GM23248 (cell line): ENCODE data around the gene DELE1. TPM values are rescaled to one million over a fixed set of nuclear protein-coding genes. Genes with fewer than 3 reads are reported as not detected.
"Not testable (repeated sequence)": the region's sequence is repeated elsewhere in the genome, so short reads cannot be mapped to it uniquely, and the experiment has no call there.

ENCODE experiments used
- DNase-seq: peaks from one replicate; pipeline ENCODE4 v3.0.0-alpha.2; 2015
- H2AFZ ChIP-seq: fragments of 200-600 bp; sonication (generic); 2 replicates; pipeline ENCODE4 v1.6.1; 2016; ENCODE audit warnings: antibody characterized with exemption
- H3F3A ChIP-seq: fragments of 200-600 bp; sonication (generic); 2 replicates; pipeline ENCODE4 v1.6.1; 2016; ENCODE audit warnings: mild to moderate bottlenecking, antibody characterized with exemption, mixed run types; ENCODE audit not compliant: insufficient read depth
- H3K27ac ChIP-seq: fragments of 200-600 bp; sonication (generic); 2 replicates; pipeline ENCODE4 v1.5.1; 2016; ENCODE audit warnings: mild to moderate bottlenecking
- H3K27me3 ChIP-seq: fragments of 200-600 bp; sonication (generic); replicated peaks from 2 replicates; pipeline ENCODE4 v1.6.1; 2016; ENCODE audit warnings: mild to moderate bottlenecking; ENCODE audit not compliant: insufficient read depth
- H3K36me3 ChIP-seq: fragments of 200-600 bp; sonication (generic); 2 replicates; pipeline ENCODE4 v1.6.1; 2016; ENCODE audit warnings: low read depth, mild to moderate bottlenecking
- H3K4me1 ChIP-seq: fragments of 200-600 bp; sonication (generic); 2 replicates; pipeline ENCODE4 v1.6.1; 2016; ENCODE audit warnings: mild to moderate bottlenecking; ENCODE audit not compliant: insufficient read depth
- H3K4me2 ChIP-seq: fragments of 200-600 bp; sonication (generic); one replicate; pipeline ENCODE4 v1.6.1; 2016; ENCODE audit warnings: mild to moderate bottlenecking; ENCODE audit not compliant: unreplicated experiment
- H3K4me3 ChIP-seq: fragments of 200-600 bp; sonication (generic); 2 replicates; pipeline ENCODE4 v1.5.1; 2016; ENCODE audit warnings: mild to moderate bottlenecking
- H3K79me2 ChIP-seq: fragments of 200-600 bp; sonication (generic); 2 replicates; pipeline ENCODE4 v1.6.1; 2016; ENCODE audit warnings: mild to moderate bottlenecking; ENCODE audit not compliant: insufficient read depth
- H3K9ac ChIP-seq: fragments of 200-600 bp; sonication (generic); 2 replicates; pipeline ENCODE4 v1.6.1; 2016; ENCODE audit warnings: mild to moderate bottlenecking
- H3K9me2 ChIP-seq: fragments of 200-600 bp; sonication (generic); 2 replicates; pipeline ENCODE4 v1.6.1; 2016; ENCODE audit warnings: mixed run types, mild to moderate bottlenecking, moderate library complexity; ENCODE audit not compliant: insufficient read depth
- H3K9me3 ChIP-seq: fragments of 200-600 bp; sonication (generic); one replicate; pipeline ENCODE4 v1.6.1; 2017; ENCODE audit warnings: low read depth
- H4K20me1 ChIP-seq: fragments of 200-600 bp; sonication (generic); 2 replicates; pipeline ENCODE4 v1.6.0; 2016; ENCODE audit not compliant: insufficient read depth
- EZH2 ChIP-seq: fragments of 200-600 bp; sonication (generic); IDR thresholded peaks from 2 replicates; pipeline ENCODE4 v1.6.1; 2018; ENCODE audit warnings: antibody characterized with exemption, mild to moderate bottlenecking; ENCODE audit not compliant: insufficient read depth, poor library complexity, severe bottlenecking
- EZH2phosphoT487 ChIP-seq: fragments of 200-600 bp; sonication (generic); IDR thresholded peaks from 2 replicates; pipeline ENCODE4 v1.6.1; 2018; ENCODE audit warnings: antibody characterized with exemption, moderate library complexity, mild to moderate bottlenecking, low read depth; ENCODE audit not compliant: insufficient read depth
- WGBS, 2 experiments: methylation state at CpG; one replicate each; pipeline ENCODE4 v1.1.6; 2015 to 2017; ENCODE audit warnings: low lambda C conversion rate in 2 of 2, low coverage in 1 of 2; ENCODE audit errors: missing lambda C conversion rate in 2 of 2; 5-methylcytosine and 5-hydroxymethylcytosine counted together
- in situ Hi-C: fragments of 300-500 bp; cut with MboI; formaldehyde crosslinking; loops from 2 replicates; pipeline ENCODE4 v1.15.0; 2020
- polyA plus RNA-seq: library from polyadenylated mRNA; unstranded; fragments of >200 nt; fragmentation: Nextera tagmentation; extraction: Ambion mirVana; gene quantifications from 2 replicates; pipeline ENCODE4 v1.2.1, GENCODE V29; 2016
- total RNA-seq: library from RNA; depleted of rRNA; stranded (reverse); fragments of >200 nt; shearing (Covaris generic); gene quantifications from 2 replicates; pipeline ENCODE4 v1.2.3, GENCODE V29; 2014

DELE1 gene
- total and polyA plus RNA-seq, 2 experiments from 2014 or later: 35.1 to 47.9 TPM

DNA sequence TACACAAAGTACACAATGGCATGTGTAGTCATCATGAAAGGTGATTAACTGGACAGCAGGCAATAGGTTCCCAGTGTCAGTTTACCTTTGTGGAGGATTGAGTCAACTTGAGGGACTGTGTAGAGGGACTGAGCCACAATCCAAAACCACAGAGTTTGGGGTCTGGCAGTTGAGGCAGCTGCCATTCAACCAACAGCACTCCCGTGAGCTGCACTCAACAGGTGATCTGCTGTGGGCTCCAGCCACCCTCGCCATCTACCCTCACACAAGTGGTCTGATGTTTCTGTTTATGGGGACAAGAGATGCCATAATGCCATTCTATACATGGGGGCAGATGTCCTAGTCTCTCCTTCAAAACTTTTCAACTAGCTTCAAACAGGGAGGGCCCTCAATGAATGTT, 2.9 kb upstream of the DELE1 start:
- no peaks in the 10 kb centered on the region for H4K20me1 ChIP-seq
- peaks cover 6% of the 10 kb centered on the region for H3F3A ChIP-seq
- no peak overlapping the region for H3K27ac ChIP-seq
- DNase-seq: no peak
- H3K4me2 ChIP-seq: no peak overlapping the region
- H3K27me3 ChIP-seq: no peaks in the 10 kb centered on the region
- no peak overlapping the region for H3K4me3 ChIP-seq
- TF ChIP-seq EZH2phosphoT487 (no peak), EZH2 (no peak)
- peaks cover 13% of the 10 kb centered on the region; the same call in 1 of the 2 replicates for H3K4me1 ChIP-seq
- no peaks in the 10 kb centered on the region for H3K9me2 ChIP-seq
- H3K79me2 ChIP-seq: peaks cover 26% of the 10 kb centered on the region
- in situ Hi-C loops: no loop called here
- peaks cover 6% of the 10 kb centered on the region; the same call in 1 of the 2 replicates for H3K36me3 ChIP-seq
- H3K9me3 ChIP-seq: no peaks in the 10 kb centered on the region
- no peak overlapping the region for H2AFZ ChIP-seq
- WGBS, 2 experiments: 57 to 69% methylated on average over 2 of the region's 2 CpGs
- no peak overlapping the region for H3K9ac ChIP-seq

DNA sequence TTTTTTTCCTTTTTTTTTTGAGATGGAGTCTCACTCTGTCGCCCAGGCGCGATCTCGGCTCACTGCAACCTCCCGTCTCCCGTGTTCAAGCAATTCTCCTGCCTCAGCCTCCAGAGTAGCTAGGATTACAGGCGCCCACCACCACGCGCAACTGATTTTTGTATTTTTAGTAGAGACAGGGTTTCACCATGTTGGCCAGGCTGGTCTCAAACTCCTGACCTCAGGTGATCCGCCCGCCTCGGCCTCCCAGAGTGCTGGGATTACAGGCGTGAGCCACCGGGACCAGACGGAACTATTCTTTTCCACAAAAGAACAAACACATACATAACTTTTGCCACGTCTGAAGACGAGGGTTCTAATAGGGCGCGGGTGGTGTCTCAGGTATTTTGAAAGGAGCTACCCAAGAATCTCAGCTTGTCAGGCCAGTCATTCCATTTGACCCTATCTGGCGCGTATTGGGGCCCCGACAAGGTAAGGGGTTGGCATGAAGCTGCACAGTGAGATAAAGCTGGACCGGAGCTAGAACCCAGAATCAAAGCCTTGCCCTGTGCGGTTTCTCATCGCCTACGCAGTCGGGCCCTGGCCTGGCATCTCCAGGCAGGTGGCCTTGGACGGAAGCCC, 734 bp upstream of the DELE1 start:
- H3F3A ChIP-seq, in situ Hi-C loops: not testable (repeated sequence)

DNA sequence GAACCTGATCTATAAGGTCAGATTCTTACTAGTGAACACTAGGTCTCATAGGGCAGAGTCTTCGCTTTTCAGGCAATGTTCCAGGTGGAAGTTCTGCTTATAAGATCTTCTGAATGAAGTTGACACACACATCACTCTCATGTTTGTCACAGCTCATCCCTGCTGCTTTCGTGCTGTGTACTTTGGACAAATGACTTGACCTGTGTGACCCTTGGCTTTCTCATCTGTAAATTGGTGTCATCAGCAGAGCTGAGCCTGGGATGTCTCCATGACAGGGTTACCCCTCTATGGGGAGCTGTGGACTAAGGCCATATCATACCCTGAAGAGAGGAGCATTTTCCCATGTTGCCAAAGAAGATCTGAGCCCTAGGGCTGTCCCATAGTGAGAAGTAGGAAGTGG, 2.8 kb downstream of the DELE1 start:
- TF ChIP-seq EZH2 (no peak), EZH2phosphoT487 (no peak)
- H3K4me2 ChIP-seq: no peak overlapping the region
- H3K9me2 ChIP-seq: no peaks in the 10 kb centered on the region
- H3K9me3 ChIP-seq: no peaks in the 10 kb centered on the region
- DNase-seq: no peak
- peaks cover 41% of the 10 kb centered on the region for H3K79me2 ChIP-seq
- H3K27ac ChIP-seq: no peak overlapping the region
- no peak overlapping the region for H3K9ac ChIP-seq
- WGBS, 2 experiments: 61% methylated on average over 2 of the region's 2 CpGs
- in situ Hi-C loops: no loop called here
- H3K4me1 ChIP-seq: peaks cover 13% of the 10 kb centered on the region; the same call in 1 of the 2 replicates
- H3F3A ChIP-seq: peaks cover 6% of the 10 kb centered on the region
- no peak overlapping the region for H3K4me3 ChIP-seq
- H4K20me1 ChIP-seq: no peaks in the 10 kb centered on the region
- H2AFZ ChIP-seq: no peak overlapping the region
- peaks cover 35% of the 10 kb centered on the region; the same call in 1 of the 2 replicates for H3K36me3 ChIP-seq
- H3K27me3 ChIP-seq: no peaks in the 10 kb centered on the region

More for the DNA sequence above, 734 bp upstream of the DELE1 start:
- Histone ChIP-seq H2AFZ (peak overlapping the region; percentile 84), H3K4me1 (peaks cover 13% of the 10 kb centered on the region; the same call in 1 of the 2 replicates), H3K9ac (peak overlapping the region; percentile 97), H3K4me3 (peak overlapping the region; percentile 92), H3K4me2 (peak overlapping the region; percentile 95), H3K79me2 (peaks cover 41% of the 10 kb centered on the region), H3K36me3 (peaks cover 12% of the 10 kb centered on the region; the same call in 1 of the 2 replicates), H3K27ac (peak overlapping the region; percentile 98)
- 63 to 64% methylated on average over 28 of the region's 28 CpGs for WGBS, 2 experiments
- DNase-seq, H3K9me2 ChIP-seq, H4K20me1 ChIP-seq, H3K9me3 ChIP-seq, H3K27me3 ChIP-seq: not testable (repeated sequence)

DNA sequence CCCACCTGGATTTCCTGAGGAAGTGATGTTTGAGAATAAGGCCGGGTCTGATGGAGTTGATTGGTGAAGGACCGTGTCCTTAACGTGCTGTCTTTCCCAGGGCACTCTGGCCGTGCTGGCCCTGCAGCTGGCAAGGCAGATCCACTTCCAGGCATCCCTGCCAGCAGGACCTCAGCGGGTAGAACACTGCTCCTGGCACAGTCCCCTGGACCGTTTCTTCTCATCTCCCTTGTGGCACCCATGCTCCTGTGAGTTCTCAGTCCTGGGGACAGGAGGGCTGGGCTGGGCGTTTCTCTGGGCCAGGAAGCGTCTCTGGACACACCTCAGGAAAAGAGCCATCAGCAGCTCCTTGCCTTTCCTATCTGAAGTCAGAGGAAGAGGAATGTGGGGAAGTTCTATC, 4.4 kb downstream of the DELE1 start:
- peaks cover 39% of the 10 kb centered on the region; the same call in 1 of the 2 replicates for H3K36me3 ChIP-seq
- H3K9me2 ChIP-seq: no peaks in the 10 kb centered on the region
- in situ Hi-C loops: no loop called here

More for the DNA sequence above, 4.4 kb downstream of the DELE1 start:
- no peak for DNase-seq
- no peaks in the 10 kb centered on the region for H4K20me1 ChIP-seq
- H2AFZ ChIP-seq: no peak overlapping the region
- H3K4me2 ChIP-seq: no peak overlapping the region
- H3K27ac ChIP-seq: no peak overlapping the region
- TF ChIP-seq EZH2 (no peak), EZH2phosphoT487 (no peak)
- no peaks in the 10 kb centered on the region for H3K9me3 ChIP-seq
- no peak overlapping the region for H3K4me3 ChIP-seq
- H3F3A ChIP-seq: no peaks in the 10 kb centered on the region
- H3K27me3 ChIP-seq: no peaks in the 10 kb centered on the region
- H3K4me1 ChIP-seq: peaks cover 7% of the 10 kb centered on the region; the same call in 1 of the 2 replicates
- no peak overlapping the region for H3K9ac ChIP-seq
- WGBS, 2 experiments: 85 to 86% methylated on average over 8 of the region's 8 CpGs
- H3K79me2 ChIP-seq: peaks cover 33% of the 10 kb centered on the region
